Choroid plexus epithelial cell (primary cell): ENCODE measurements around the gene AP2A2.
A peak's percentile ranks its signal among the peaks of the same experiment; 100 is the strongest.

Source experiments
- DNase-seq: peaks from one replicate; pipeline ENCODE4 v3.0.0-alpha.2; 2010; ENCODE audit warnings: low read depth
- H3K4me3 ChIP-seq: 2 replicates; pipeline ENCODE4 v1.5.1; 2011; ENCODE audit warnings: low read depth, mild to moderate bottlenecking, control low read depth, low read length, moderate library complexity
- CTCF ChIP-seq: conservative IDR thresholded peaks from 2 replicates; pipeline ENCODE4 v1.5.1; 2011; ENCODE audit warnings: low read depth, mild to moderate bottlenecking, control low read depth, inconsistent platforms, low read length, moderate library complexity

AP2A2 gene

GRCh38 chr11:925158-925495 lies 543 bp upstream of the AP2A2 start:
- DNase-seq: no peak
- H3K4me3 ChIP-seq: peak overlapping the region; percentile 55
- TF ChIP-seq CTCF: no peak

GRCh38 chr11:926341-926916 lies 759 bp downstream of the AP2A2 start:
- DNase-seq: peak; percentile 63

DNA sequence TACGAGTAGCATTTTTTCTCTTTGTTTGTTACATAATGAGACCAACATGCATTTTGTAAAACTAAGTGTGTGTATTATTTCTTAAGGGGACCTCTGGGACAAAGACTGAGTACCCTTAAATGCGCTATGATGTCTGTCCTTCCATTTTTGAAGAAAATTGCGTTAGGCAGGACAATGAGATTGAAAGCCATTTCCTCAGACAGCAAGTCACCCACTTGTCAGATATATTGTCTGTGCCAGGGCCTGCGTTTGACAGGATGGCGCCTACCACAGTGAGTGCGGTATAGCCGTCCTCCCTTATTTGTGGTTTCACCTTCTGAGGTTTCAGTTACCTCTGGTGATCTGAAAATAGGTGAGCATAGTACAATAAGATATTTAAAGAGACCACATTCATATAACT lies 2.2 kb downstream of the AP2A2 start:
- H3K4me3 ChIP-seq: no peak overlapping the region
- no peak for TF ChIP-seq CTCF
- DNase-seq: no peak

More at GRCh38 chr11:926341-926916, 759 bp downstream of the AP2A2 start:
- no peak for TF ChIP-seq CTCF
- H3K4me3 ChIP-seq: peak overlapping the region; percentile 80

DNA sequence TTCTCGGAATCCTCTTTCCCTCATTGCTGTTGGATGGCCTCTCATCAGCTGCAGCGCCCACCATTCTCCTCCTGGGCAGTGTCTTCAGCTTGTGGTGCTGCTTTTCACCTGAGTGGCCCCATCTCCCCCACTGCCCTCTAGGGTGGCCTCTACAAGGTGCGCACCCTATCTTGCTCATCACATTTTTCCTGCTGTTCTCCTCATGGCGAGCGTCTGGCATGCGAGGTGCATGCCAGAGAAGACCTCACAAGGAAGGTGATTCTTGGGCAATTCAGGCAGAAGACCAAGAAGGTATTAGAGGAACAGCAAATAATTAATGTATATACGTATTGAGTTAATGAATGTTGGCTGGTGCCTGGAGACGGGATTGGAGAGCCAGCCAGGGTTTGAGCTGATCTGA lies 3.1 kb downstream of the AP2A2 start:
- no peak for TF ChIP-seq CTCF
- no peak overlapping the region for H3K4me3 ChIP-seq
- DNase-seq: no peak

GRCh38 chr11:929405-929804 lies 3.7 kb downstream of the AP2A2 start:
- no peak overlapping the region for H3K4me3 ChIP-seq
- no peak for TF ChIP-seq CTCF
- DNase-seq: no peak

DNA sequence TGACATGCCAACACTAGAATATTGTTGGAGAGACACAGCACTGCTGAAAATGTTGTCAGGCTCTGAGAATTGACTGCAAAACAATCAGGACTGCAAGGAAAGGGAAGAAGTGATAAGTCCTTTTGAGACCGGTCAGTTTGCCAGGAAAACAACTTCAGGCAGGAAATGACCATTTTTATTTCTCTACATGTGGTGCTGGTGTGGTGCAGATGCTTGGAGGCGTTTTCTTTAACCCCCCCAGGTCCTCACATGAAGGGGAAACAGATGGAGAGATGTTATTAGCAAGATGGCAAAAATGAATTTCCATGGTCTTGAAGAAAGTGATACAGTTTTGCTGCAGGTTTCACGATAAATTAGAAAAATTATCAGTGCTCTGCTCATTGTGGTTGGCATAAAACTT lies 5.7 kb downstream of the AP2A2 start:
- TF ChIP-seq CTCF: no peak
- peak; percentile 40 for DNase-seq
- H3K4me3 ChIP-seq: no peak overlapping the region

DNA sequence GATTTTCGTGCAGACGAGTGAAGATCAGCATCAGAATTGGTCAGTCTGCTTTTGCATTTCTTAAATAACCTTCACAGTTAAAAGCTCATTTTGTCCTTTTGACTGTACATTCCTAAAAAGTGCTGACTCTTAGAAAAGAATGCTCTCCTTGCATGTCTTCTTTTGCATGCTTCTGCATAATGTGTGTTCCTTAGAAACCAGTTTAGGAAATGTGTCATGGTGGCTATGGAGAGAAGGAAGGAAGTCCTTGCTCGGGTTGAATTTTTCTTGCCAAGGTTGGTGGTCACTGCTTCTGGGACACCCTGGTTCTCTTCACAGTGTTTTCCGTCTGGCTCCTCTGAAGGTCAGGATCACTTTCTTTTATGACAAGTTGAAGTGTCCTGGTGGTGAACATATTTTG lies 6.8 kb downstream of the AP2A2 start:
- no peak for TF ChIP-seq CTCF
- peak; percentile 39 for DNase-seq
- H3K4me3 ChIP-seq: no peak overlapping the region
